Breast epithelium (tissue), 4 donors: ENCODE data around the gene RUFY1. TPM values are rescaled to one million over a fixed set of nuclear protein-coding genes. Genes with fewer than 3 reads are reported as not detected.

Source experiments
- DNase-seq, 2 donors: peaks; one replicate each; pipeline ENCODE4 v3.0.0-alpha.2; 2019; ENCODE audit warnings: low spot score in 2 of 2
- H3K27ac ChIP-seq, 2 donors: fragments of 200-600 bp; sonication (generic) in 1 of 2; one replicate each; pipeline ENCODE4 v1.5.1; 2016 to 2019; ENCODE audit warnings: mild to moderate bottlenecking in 1 of 2
- H3K27me3 ChIP-seq, 2 donors: fragments of 200-600 bp; sonication (generic) in 1 of 2; one replicate each; pipeline versions ENCODE4 v1.5.1 to v1.6.0; 2017 to 2019; ENCODE audit warnings: control low read depth in 1 of 2, mild to moderate bottlenecking in 1 of 2
- H3K36me3 ChIP-seq: fragments of 200-600 bp; one replicate; pipeline ENCODE4 v1.5.1; 2019
- H3K4me1 ChIP-seq, 2 donors: fragments of 200-600 bp; sonication (generic); one replicate each; pipeline ENCODE4 v1.5.1; 2016 to 2019; ENCODE audit warnings: control low read depth in 1 of 2
- H3K4me3 ChIP-seq, 3 donors: fragments of 200-600 bp; sonication (generic); 1 replicate in 2 of 3; 2 replicates in 1 of 3; pipeline ENCODE4 v1.5.1; 2016 to 2019; ENCODE audit warnings: mild to moderate bottlenecking in 3 of 3, moderate library complexity in 2 of 3
- H3K9me3 ChIP-seq, 2 donors: fragments of 200-600 bp; sonication (generic) in 1 of 2; one replicate each; pipeline ENCODE4 v1.5.1; 2016 to 2019; ENCODE audit warnings: control low read depth in 1 of 2
- CTCF ChIP-seq, 3 donors: fragments of 450-650 bp; IDR thresholded peaks; one replicate each; pipeline ENCODE4 v1.5.1; 2016 to 2017; ENCODE audit warnings: antibody characterized with exemption in 3 of 3, mild to moderate bottlenecking in 3 of 3, moderate library complexity in 3 of 3
- POLR2A ChIP-seq: fragments of 450-650 bp; IDR thresholded peaks from one replicate; pipeline ENCODE4 v1.6.1; 2016; ENCODE audit warnings: antibody characterized with exemption, mild to moderate bottlenecking, moderate library complexity
- POLR2AphosphoS5 ChIP-seq, 3 donors: sonication (generic); formaldehyde crosslinking; IDR thresholded peaks; one replicate each; pipeline ENCODE4 v1.6.1; 2017; ENCODE audit warnings: antibody characterized with exemption in 3 of 3
- intact Hi-C: fragments of 100-400 bp; cut with DNase I; formaldehyde crosslinking; loops from one replicate; pipeline ENCODE4 v1.15.1; 2023; ENCODE audit warnings: low total_unique reads
- total RNA-seq, 3 donors: library from RNA; depleted of rRNA; stranded (reverse); fragments of >200 nt; gene quantifications; one replicate each; pipeline ENCODE4 v1.1.0, GENCODE V29; 2016

The RUFY1 gene
- total RNA-seq, 3 donors from 2014 or later, result 51.8 to 70.0 (median 62.6) TPM

GRCh38 chr5:179610109-179610902, 60.0 kb downstream of the RUFY1 start:
- Histone ChIP-seq H3K27me3 (no peaks in the 10 kb centered on the region), H3K4me1 (no peaks in the 10 kb centered on the region), H3K36me3 (no peaks in the 10 kb centered on the region), H3K4me3 (no peak overlapping the region), H3K9me3 (no peaks in the 10 kb centered on the region), H3K27ac (peak overlapping the region in 1 of 2 donors; percentile 23)
- intact Hi-C loops, result no loop called here
- DNase-seq, result no peak
- TF ChIP-seq CTCF (IDR thresholded peaks at IDR 0.05) (no peak), POLR2A (no peak), POLR2AphosphoS5 (IDR thresholded peaks at IDR 0.05) (peak in 1 of 3 donors; percentile 40)

GRCh38 chr5:179610903-179611265, 60.5 kb downstream of the RUFY1 start:
- intact Hi-C loops, result no loop called here
- TF ChIP-seq POLR2A (no peak), CTCF (IDR thresholded peaks at IDR 0.05) (no peak), POLR2AphosphoS5 (IDR thresholded peaks at IDR 0.05) (no peak)
- H3K27ac ChIP-seq, result peak overlapping the region in 1 of 2 donors; percentile 23
- H3K27me3 ChIP-seq, result no peaks in the 10 kb centered on the region
- no peaks in the 10 kb centered on the region for H3K4me1 ChIP-seq
- no peak for DNase-seq
- no peak overlapping the region for H3K4me3 ChIP-seq
- no peaks in the 10 kb centered on the region for H3K9me3 ChIP-seq
- H3K36me3 ChIP-seq, result no peaks in the 10 kb centered on the region

GRCh38 chr5:179612577-179613459, 62.5 kb downstream of the RUFY1 start:
- H3K4me3 ChIP-seq, result no peak overlapping the region
- no peaks in the 10 kb centered on the region for H3K9me3 ChIP-seq
- no peak for DNase-seq
- peaks cover 5% of the 10 kb centered on the region for H3K36me3 ChIP-seq
- TF ChIP-seq POLR2AphosphoS5 (IDR thresholded peaks at IDR 0.05) (no peak), CTCF (IDR thresholded peaks at IDR 0.05) (no peak), POLR2A (no peak)
- H3K27ac ChIP-seq, result no peak overlapping the region
- no peaks in the 10 kb centered on the region for H3K27me3 ChIP-seq
- intact Hi-C loops, result no loop called here
- H3K4me1 ChIP-seq, result no peaks in the 10 kb centered on the region

- Histone ChIP-seq H3K4me1 (peaks cover 0 to 2% of the 10 kb centered on the region in 2 donors), H3K9me3 (no peaks in the 10 kb centered on the region), H3K4me3 (no peak overlapping the region), H3K36me3 (peaks cover 5% of the 10 kb centered on the region), H3K27ac (no peak overlapping the region), H3K27me3 (no peaks in the 10 kb centered on the region)
- intact Hi-C loops, result no loop called here
- no peak for DNase-seq
- TF ChIP-seq POLR2A (no peak), CTCF (IDR thresholded peaks at IDR 0.05) (no peak), POLR2AphosphoS5 (IDR thresholded peaks at IDR 0.05) (no peak)
These were observed 63.2 kb downstream of the RUFY1 start for GRCh38 chr5:179613460-179614071.
